GM21737 (cell line): ENCODE results near the gene TFAP2A.

Experiments
- ATAC-seq: cut with Tn5 transposase; IDR thresholded peaks from one replicate; pipeline ENCODE4 v1.9.1; 2021; ENCODE audit warnings: mild to moderate bottlenecking, moderate library complexity; ENCODE audit not compliant: unreplicated experiment

The TFAP2A gene

DNA sequence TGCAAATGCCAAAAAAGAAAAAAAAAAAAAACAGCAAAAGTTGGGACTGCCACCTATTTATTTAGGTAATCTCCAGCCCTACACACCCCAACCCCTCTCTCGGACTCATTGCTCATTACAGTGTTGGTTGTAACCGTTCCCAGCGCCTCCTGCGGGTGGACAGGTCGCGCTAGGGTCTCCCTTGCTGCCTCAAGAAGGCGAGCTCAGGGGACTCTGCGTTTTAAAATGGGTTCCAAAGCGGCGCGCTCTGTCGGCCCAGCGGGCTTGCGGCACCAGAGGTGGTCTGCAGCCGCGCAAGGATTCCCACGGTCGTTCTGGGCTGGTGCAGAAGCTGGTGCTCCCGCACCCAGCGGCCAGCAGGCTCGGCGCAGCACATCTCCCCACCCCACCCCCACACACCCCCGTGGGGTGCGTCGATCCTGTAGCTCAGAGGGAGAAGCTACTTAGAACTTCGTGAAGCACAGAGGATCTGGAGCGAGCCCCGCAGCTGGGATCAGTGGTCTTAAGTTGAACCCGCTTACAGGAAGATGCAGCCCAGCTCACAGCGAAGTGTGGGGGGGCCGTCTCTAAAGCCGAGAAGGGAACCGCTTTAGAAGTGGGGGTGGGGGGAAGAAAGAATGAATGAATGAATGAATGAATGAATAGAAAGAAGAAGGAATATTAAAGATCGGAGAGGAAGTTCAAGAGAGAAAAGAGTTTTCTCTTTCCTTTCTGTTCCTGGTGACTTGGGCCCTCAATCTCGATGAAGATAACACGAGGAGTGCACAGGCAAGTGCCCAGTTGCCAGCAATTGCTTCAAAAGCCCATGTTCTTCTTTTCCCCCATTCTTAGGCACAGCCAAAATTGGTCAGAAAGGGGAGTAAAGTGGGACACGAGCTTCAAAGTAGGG is 780 bp downstream of the TFAP2A start:
- ATAC-seq: no peak

DNA sequence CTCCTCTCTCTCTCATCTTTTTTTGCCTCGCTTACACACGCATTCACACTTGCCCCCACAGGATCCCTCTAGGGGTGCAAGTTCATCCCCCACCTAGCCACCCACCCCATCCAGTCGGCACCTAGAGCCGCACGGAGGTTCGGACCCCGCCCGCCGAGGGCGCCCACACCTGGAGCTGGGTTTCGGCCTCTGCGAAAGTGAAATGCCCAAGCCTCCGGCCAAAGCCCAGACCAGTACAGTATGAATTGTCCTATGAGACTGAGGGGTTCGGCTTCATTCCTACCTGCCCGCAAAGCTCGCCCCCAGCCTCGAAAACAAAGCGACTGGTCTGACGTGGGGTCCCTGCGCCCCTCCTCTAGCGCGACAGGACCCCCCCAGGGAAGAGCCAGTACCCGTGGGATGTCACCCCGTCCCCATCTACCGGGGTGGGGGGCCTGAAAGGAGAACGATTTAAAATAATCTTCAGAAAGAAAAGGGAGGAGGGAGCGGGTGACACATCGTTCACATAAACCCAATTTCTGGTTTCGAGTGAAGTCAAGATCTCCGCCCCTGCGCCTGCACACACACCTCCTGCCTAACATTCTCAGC is 1.5 kb downstream of the TFAP2A start:
- ATAC-seq: peak; percentile 19

DNA sequence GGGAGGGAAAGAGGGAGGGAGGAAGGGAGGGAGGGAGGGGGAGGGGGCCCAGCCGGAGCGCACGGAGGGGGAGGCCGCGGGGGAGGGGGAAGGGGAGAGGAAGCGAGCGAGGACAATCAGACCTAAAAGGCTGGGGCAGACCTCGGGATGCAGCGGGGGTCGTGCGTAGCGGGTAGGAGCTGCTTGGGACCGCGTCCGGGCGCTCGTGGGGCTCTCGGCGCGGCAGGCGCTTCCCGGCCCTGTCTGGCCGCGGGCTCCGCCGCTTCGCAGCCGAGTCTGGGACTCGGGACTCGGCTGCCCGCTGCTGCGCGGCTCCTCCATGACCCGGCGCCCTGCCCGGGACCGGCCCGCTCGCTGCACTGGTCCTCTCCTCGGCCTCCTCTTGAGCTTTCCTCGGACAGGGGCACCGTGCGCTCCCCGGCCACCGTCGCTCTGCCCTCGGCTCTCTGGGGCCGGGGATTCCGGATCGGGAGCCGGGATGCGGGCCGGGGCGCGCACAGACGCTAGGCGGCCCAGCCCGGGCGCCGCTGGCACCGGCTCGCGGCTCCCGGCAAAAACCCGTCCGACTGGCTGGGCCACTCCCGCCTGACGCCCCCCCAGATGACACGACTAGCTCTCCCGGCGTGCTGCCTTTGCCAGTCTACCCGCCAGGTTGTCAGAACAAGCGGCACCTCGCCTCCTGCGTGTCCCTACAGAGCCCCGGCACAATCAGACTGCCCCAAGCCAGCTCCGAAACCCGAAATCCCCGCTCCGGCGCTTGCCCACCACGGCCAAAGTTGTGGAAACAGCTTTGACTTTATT is 2.2 kb downstream of the TFAP2A start:
- peak; percentile 36 for ATAC-seq

DNA sequence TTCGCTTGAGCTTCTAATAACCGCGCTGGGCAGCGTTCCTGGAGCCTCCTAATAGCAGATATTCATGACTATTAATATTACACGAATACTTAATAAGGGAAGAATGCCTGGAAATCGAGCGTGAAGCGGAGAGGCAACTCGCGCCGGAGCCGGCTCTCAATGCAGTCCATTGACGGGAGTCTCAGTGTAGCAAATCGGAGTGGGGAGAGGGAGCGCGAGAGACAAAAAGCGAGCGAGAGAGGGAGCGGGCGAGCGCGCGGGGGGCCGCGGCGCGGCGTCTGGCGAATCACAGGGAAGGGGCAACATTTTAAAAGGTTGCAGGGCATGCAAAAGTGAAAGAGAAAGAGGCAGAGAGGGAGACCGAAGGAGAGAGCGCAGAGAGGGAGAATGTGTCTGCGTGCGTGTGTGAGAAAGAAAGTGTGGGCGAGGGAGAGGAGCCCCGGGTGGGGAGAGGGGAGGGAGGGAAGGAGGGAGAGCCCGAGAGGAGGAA is 2.9 kb downstream of the TFAP2A start:
- ATAC-seq: peak; percentile 47

DNA sequence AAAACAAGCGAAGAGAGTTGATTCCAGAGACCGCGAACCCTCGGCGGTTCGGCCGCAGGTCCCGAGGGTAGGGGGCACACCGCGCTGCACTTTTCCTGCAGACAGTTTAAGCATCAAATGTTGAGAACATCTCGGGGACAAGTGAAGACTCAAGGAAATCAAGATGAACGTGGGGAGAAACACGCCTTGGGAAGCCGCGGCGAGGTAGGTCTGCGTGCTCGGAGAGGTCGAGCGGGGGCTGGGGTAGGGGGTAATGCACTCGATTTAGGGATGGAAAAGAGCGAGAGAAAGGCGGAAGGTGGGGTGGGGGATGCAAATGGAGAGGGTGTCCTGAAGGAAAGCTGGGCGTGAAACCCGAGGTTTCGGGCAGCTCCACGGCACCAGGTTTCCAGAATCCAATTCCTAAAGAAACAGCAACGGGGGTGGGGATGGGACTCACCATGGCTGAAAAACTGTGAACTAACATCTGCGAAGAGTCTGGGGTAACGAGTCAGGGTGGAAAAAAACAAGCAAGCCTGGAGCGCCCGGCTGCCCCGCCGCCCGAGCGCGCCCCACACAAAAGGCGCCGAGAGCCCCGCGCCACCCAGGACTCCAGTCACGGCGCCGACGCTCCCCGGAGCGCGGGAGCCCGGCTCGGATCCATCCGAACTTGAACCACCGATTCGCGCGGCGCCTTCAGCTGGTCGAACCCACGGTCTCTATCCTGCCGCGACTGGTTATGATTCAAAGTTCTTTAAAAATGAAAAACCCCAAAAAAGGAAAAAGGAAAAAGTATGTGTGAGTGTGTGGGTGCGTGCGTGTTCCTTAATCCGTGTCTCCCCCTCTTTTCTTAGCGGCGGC is 3.5 kb downstream of the TFAP2A start:
- peak; percentile 9 for ATAC-seq

DNA sequence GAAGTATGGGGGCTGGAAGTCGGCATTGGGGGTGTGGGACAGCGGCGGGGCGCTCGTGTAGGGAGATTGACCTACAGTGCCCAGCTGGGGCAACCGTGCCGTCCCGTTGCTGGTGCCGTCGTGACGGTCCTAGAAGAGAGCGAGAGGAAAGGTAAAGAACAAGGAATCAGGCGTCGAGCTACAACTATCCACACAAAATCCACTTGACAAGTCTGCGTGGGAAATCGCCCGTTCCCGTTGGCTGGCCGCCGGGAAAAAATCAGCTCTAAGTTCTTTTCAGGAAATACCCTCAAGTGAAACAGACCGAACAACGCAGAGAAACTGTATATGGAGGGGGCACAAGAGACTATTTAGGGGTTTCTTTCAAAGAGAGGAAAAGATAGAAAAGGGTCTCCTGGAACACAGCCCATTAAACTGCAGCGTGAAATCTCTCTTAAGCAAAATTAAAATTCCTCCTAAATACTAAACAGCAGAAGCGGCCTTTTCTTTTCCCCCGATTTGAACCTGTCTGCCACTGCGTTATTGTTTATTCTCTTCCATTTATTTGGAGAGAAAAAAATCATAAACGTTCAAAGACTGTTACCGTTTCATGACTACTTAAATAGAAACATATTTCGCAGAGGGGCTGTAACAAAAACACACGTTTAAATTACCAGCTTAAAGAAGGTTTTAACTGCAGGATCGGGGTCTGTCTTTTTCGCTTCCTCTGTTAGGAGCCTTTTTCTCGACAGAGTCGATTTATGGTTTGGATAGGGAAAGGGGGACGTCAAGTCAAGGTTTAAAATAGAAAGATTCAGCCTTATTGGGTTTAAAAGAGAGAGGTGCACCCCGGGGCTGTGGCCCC is 4.4 kb downstream of the TFAP2A start:
- no peak for ATAC-seq

DNA sequence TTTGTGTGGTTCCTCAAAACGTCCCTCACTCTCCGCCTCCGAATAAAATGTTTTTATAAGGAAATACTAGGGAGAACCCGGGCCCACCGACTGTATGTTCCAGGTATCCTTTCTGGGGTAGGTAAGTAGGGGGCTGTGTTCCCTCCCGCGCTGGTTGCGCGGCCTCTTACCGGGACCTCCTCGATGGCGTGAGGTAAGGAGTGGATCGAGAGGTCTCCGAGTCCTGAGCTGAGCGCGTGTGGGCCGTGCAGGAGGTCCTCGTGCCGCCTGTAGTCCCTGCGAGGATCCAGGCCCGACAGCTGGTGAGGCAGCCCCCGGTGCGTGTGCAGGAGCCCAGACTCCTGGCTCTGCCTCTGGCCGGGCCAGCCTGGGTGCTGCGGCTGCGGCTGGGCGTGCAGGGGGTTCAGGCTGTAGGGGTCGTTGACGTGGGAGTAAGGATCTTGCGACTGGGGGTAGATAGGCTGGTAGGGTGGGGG is 5.1 kb downstream of the TFAP2A start:
- no peak for ATAC-seq

DNA sequence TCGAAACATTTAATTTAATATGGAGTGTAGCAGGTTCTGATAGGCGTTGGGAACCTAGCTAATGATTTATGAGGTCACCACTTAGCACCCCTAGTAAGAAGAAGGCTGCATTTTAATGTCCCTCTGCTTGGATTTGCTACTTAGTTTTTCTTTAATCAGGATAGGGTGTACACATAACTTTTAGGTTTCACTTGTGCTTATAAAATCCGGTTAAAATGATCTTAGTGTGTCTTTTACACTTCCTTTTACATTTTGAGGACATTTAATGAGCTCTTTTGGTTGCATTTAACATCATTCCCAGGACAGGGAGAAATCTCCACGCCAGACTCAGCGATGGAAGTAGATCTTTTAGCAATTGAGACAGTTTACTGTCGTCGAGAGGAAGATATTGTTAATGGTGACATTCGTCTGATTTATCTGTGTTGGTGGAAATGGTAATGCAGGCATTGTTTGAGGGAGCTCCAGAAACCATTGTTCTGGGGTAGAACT is 5.6 kb downstream of the TFAP2A start:
- no peak for ATAC-seq

DNA sequence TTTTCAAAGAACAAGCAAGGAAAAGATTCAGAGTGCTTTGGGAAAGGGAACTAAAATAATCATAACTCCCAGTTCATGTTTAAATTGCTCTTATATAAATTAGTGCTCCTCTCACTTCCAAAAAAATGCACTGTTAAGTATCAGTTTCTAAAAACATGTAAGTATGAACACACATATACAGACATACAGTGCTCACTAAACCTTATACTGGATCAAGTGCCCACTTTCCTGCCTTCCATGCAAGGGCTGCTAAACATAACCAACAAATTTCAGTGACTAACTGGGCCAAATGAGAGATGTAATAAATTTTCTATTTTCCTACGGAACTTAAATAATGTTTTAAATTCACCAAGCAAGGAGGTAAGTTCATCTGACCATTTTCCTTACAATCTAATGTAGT is 6.4 kb downstream of the TFAP2A start:
- no peak for ATAC-seq

DNA sequence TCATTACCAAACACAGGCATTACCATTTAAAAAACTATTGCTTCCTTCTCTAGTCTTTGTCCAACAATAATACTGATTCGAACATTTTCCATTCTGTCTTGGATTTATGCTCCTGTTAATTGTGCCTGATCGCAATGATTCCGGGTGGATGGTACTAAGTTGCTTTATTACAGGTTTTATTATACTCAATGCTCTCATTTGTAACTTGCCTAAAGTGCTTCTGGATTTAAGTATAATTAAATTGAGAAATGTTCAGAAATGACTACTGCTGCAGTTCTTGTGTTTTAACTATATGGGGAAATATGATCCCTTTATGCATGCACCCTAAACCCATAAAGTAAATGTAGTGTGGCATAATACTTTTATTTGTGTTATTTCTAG is 7.2 kb downstream of the TFAP2A start:
- ATAC-seq: no peak

DNA sequence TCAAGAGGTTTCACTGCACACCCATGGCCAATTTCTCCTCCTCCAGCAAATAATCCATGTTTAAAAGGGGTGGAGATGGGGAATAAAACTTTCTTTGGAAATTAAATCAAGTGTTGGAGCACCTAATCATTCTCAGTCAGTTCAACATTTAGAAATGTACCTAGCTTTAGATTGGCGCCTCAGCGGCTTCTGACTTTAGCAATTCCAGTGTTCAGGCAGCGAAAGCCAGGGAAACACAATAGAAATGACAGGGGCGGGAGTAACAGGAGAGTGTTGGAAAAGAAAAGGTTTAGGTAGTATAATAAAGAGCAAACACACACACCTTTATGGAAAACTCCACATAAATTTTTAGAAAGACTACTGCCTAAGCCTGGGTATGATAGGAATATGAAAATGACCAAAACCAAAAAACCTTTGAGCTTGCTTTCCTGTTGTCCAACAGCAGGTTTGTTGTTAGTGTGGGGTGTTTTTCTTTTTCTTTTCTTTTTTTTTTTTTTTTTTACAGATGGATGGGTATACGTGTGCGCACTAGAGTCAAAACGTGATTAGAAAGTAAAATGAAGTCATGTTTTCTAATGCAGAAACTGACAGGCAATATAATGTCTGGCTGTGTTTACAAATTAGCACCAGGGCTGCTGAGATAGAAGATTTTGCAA is 7.7 kb downstream of the TFAP2A start:
- no peak for ATAC-seq

DNA sequence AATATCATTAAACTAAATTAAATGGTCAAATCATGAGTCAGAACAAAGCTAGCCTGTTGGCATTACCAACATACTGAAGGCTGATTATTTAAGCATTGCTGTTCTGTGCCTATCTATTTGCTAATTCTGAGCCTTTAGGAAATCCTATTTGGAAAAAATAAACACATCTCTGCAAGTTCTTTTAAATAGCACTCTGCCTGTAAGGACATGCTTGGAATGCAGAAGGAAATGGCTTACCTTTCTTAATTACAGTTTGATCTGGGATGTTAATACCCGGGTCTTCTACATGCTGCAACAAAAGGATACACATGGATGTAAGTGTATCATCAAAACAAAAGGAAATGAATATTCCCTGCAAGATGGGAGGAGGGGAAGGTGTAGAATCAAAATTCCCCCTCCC is 8.3 kb downstream of the TFAP2A start:
- ATAC-seq: no peak

DNA sequence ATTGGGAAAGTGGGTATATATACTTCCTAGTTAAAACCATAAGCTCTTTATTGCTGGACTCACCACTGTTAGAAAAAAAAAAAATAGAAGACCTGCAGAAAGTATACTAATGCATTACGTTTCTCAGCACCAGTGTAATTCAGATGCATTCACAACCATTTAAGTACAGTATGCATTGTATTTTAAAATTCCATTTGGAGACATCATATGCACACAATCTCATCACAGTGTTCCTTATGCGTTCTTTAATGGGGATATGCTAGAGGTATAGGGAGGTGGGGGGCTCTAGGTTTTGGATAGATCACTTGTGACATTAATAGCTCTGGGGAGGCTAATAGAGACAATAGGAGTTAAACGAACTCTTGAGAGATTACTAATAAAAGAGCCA is 9.4 kb downstream of the TFAP2A start:
- no peak for ATAC-seq

DNA sequence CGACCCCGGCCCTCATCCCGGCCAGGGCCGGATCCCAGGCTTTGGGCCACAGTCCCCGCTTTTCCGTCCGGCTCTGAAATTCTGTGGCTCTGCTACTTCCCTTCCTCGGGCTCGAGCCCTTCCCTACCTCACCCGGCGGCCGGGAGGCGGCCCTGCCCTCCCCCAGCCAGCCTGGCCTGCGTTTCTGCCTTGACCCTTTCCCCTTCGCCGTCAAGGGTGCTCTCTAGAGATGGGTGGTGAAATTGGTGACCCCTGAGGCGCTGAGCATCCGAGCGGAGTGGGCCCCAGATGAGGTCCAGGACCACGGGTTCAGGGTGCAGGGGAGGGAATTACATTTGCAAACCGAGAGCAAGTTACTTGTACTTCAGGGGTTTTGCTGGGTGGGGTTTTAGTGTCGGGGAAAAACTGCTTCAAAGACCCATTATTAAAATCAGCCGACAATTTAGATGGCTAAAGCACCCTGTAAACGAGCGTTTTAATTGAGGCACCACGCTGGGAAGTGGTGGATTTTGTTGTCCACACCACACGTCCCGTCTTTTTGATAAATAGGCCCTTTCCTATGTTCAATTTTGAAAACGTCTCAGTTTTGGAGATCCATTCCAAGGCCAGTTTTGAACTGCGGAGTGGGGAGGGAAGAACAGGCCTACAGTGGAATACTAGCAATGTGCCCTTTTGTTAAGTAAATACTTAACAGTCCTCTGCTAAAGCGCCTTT is 9.9 kb downstream of the TFAP2A start:
- ATAC-seq: no peak

DNA sequence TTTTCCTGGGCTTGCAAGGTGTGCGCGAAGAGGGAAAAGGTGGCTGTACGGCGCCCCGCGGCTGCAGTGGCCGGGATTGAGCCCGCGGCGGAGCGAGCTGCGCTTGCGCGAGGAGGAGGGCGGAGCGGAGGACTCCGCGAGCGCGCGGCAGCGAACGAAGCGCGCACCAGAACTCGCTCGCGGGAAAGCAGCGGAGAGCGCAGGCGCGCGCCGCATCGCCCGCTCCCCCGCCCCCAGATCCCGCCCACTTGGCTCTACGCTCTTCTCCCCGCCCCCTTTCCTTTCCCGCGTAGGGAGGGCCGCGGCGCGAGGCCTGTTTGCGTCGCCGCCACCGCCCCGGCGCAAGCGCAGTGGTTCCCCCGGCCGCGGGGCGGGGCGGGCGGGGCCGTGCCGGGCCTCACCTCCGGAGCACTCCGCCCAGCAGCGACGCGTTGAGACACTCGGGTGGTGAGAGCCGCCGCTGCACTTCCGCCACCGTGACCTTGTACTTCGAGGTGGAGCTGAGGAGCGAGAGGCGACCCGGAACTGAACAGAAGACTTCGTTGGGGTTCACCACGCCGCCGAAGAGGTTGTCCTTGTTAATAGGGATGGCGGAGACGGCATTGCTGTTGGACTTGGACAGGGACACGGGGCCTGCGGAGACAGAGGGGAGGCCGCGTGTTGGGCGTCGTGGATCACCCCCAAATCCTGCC is 10.6 kb downstream of the TFAP2A start:
- ATAC-seq: peak; percentile 92

DNA sequence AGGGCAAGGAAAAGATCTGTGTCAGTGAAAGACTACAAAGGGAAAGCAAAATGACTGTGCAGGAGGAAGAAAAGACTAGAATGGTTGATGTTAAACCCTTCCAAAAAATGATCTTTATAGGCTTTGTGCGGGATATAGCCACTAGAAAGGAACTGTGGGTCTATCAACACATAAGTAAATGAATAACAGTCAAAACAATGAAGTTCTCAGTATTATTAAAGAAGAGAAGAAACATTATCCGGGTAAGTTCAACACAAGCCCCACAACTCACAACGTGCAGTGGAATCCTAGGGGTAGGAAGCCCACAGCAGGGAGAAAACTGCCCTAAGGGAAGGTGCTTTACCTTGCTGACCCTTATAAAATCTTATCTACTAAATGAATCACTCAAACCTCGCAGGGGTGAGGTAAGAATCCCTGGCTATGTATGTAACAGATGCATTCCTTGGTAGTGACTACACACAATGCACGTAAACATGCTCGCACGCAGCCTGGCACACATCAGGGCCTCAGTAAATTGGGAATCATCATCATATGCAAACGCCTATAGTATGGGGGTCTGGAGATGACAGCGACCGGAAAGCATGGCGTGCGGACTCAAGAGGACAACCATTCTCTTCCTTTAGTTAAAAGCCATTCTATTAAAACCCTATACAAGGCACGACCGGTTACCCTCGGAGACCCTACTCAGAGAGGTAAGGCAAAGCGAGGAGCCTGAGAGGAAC is 11.3 kb downstream of the TFAP2A start:
- ATAC-seq: peak; percentile 19

DNA sequence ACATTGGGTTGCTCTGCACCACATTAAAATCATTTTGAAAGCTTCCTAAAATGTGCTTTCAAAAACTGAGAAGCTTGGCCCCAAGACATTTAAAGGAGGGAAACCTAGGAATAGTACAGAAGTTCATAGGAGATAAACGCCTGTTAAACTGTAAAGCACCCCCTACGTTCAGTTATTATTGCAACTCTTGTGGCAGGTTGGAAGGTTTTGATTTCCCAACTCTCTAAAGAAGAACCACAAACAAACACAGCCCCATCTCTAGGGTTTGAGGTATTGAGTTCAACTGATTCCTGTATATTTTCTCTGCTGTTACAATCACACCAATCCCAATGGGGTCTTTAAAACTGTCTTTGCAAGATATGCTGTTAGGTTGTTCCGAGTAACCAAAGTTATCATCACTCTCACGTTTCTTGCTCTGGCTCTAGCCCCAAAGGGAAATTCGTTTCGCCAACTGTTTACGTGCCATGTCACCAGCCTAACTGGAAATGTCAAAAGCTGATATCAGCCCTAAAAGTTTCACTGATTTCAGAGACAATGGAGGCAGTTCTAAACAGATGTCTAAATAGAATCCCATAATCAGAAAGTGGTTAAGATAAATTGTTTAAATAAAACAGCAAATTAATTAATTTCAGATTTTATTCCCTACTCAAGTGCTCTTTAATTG is 12.1 kb downstream of the TFAP2A start:
- no peak for ATAC-seq
